Thymus (tissue), 14 donors: ENCODE results near the gene ERMARD. TPM values are rescaled to one million over a fixed set of nuclear protein-coding genes. Genes with fewer than 3 reads are reported as not detected.
A peak's percentile ranks its signal among the peaks of the same experiment; 100 is the strongest.

ENCODE experiments used
- DNase-seq, 9 donors: peaks; one replicate each; pipeline ENCODE4 v3.0.0-alpha.2; 2013; ENCODE audit warnings: low spot score in 9 of 9, low read depth in 6 of 9, missing footprints in 1 of 9
- H3K27ac ChIP-seq, 2 donors: one replicate each; pipeline ENCODE4 v1.5.1; 2013; ENCODE audit warnings: control low read depth in 1 of 2, low read depth in 1 of 2, low read length in 1 of 2, mild to moderate bottlenecking in 1 of 2, moderate library complexity in 1 of 2
- H3K27me3 ChIP-seq, 2 donors: one replicate each; pipeline ENCODE4 v1.5.1; 2013; ENCODE audit warnings: low read length in 1 of 2; ENCODE audit not compliant: control insufficient read depth in 2 of 2, insufficient read depth in 1 of 2
- H3K36me3 ChIP-seq, 2 donors: one replicate each; pipeline ENCODE4 v1.5.1; 2013; ENCODE audit warnings: low read length in 1 of 2, mild to moderate bottlenecking in 1 of 2, moderate library complexity in 1 of 2; ENCODE audit not compliant: control insufficient read depth in 2 of 2, insufficient read depth in 2 of 2
- H3K4me1 ChIP-seq, 2 donors: one replicate each; pipeline ENCODE4 v1.5.1; 2013; ENCODE audit warnings: low read length in 2 of 2; ENCODE audit not compliant: control insufficient read depth in 2 of 2, insufficient read depth in 2 of 2
- H3K4me3 ChIP-seq, 2 donors: one replicate each; pipeline ENCODE4 v1.5.1; 2013; ENCODE audit warnings: low read length in 2 of 2, control low read depth in 1 of 2, mild to moderate bottlenecking in 1 of 2
- H3K9me3 ChIP-seq, 2 donors: one replicate each; pipeline ENCODE4 v1.5.1; 2013; ENCODE audit warnings: low read length in 1 of 2, mild to moderate bottlenecking in 1 of 2; ENCODE audit not compliant: control insufficient read depth in 2 of 2, insufficient read depth in 1 of 2
- WGBS: extraction: QIAGEN DNeasy Blood & Tissue Kit; methylation state at CpG from one replicate; pipeline ENCODE4 v1.1.7; 2013; 5-methylcytosine and 5-hydroxymethylcytosine counted together
- long read RNA-seq, 10 donors: transcript quantifications; one replicate each; lab custom pipeline, GENCODE V29; 2026
- polyA plus RNA-seq: library from polyadenylated mRNA; stranded (reverse); fragments of 200-250 nt; gene quantifications from one replicate; pipeline ENCODE4 v1.2.3, GENCODE V29; 2013
- total RNA-seq: library from RNA; stranded (reverse); fragments of 120-200 nt; gene quantifications from one replicate; pipeline ENCODE4 v1.2.4, GENCODE V29; 2013
- donor health status: healthy.

ERMARD gene
- 25.4 TPM for total RNA-seq
- 104 TPM for polyA plus RNA-seq
- long read RNA-seq, donor 1: 0 reads
- long read RNA-seq, donor 2: 0 reads
- long read RNA-seq, donor 3, partial matches to known transcripts: 14 of 16 reads
- long read RNA-seq, donor 3, other reads (novel, unspliced or antisense): 0 of 16 reads
- long read RNA-seq, donor 4, partial matches to known transcripts: 0 of 2 reads
- long read RNA-seq, donor 4, other reads (novel, unspliced or antisense): 0 of 2 reads
- long read RNA-seq, donor 5, partial matches to known transcripts: 16 of 17 reads
- long read RNA-seq, donor 5, other reads (novel, unspliced or antisense): 0 of 17 reads
- long read RNA-seq, donor 6, partial matches to known transcripts: 0 of 3 reads
- long read RNA-seq, donor 6, other reads (novel, unspliced or antisense): 0 of 3 reads
- long read RNA-seq, donor 7, partial matches to known transcripts: 0 of 5 reads
- long read RNA-seq, donor 7, other reads (novel, unspliced or antisense): 0 of 5 reads
- long read RNA-seq, donor 8, partial matches to known transcripts: 0 of 1 reads
- long read RNA-seq, donor 8, other reads (novel, unspliced or antisense): 0 of 1 reads
- long read RNA-seq, donor 9, partial matches to known transcripts: 0 of 2 reads
- long read RNA-seq, donor 9, other reads (novel, unspliced or antisense): 0 of 2 reads
- long read RNA-seq, donor 10, partial matches to known transcripts: 0 of 1 reads
- long read RNA-seq, donor 10, other reads (novel, unspliced or antisense): 0 of 1 reads

DNA sequence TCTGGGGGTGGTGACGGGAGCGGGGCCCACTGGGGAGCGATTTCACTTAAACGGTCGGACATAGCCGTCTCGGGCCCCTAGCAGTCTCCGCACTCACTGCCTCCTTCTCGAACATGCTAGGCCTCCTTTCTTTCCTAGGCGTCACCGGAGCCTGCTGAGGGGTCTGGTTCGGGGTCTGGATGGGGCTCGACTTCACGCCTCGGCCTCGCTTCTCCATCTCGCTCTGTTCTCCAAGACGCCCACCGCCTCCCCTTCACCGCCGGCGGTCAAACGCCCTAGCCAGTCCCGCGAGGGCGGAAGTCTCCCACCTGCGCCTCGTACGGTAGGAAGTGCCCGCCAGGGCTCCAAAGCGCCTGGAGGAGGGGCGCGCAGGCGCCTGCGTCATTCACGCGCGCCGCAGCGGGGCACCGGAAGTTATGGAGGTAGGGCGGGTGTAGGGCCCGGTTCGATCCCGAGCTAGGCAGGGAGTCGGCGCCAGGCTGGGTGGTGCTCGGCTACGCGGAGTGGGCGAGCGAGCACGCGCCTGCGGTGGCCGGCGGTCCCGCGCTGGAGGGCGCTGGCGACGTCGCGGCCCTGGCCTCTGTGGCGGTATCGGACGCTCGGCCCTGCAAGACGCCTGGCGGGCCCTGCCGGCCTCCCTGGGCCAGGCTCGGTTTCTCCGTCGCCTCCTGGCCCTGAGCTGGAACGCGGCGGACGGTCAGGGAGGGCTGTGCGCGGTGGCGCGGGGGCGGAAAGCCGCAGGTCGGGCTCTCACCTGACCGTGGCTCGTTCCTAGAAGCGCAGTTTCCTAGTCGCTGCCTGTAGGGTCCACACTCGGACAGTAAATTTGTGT lies at the start of gene ERMARD, which contains the start of gene DYNLT2:
ERMARD (plus strand) TSS at position 381 of the 832 bp plus-strand sequence; CDS start at position 417, 36 bp downstream.
DYNLT2 (minus strand) TSS at position 331 of the 832 bp plus-strand sequence; CDS start at position 217, 114 bp downstream.
- H3K27me3 ChIP-seq: no peaks in the 10 kb centered on the region
- DNase-seq: peak; percentile 85 to 97 (median 92)
- H3K9me3 ChIP-seq: no peaks in the 10 kb centered on the region
- H3K4me1 ChIP-seq: peaks cover 5 to 6% of the 10 kb centered on the region in 2 donors
- H3K27ac ChIP-seq: peak within 1 kb of the TSS; percentile 89 to 97
- peak within 1 kb of the TSS; percentile 70 to 92 for H3K4me3 ChIP-seq
- peaks cover 3 to 4% of the 10 kb centered on the region in 2 donors for H3K36me3 ChIP-seq
- WGBS: under 1% methylated on average over 90 of the region's 90 CpGs

DNA sequence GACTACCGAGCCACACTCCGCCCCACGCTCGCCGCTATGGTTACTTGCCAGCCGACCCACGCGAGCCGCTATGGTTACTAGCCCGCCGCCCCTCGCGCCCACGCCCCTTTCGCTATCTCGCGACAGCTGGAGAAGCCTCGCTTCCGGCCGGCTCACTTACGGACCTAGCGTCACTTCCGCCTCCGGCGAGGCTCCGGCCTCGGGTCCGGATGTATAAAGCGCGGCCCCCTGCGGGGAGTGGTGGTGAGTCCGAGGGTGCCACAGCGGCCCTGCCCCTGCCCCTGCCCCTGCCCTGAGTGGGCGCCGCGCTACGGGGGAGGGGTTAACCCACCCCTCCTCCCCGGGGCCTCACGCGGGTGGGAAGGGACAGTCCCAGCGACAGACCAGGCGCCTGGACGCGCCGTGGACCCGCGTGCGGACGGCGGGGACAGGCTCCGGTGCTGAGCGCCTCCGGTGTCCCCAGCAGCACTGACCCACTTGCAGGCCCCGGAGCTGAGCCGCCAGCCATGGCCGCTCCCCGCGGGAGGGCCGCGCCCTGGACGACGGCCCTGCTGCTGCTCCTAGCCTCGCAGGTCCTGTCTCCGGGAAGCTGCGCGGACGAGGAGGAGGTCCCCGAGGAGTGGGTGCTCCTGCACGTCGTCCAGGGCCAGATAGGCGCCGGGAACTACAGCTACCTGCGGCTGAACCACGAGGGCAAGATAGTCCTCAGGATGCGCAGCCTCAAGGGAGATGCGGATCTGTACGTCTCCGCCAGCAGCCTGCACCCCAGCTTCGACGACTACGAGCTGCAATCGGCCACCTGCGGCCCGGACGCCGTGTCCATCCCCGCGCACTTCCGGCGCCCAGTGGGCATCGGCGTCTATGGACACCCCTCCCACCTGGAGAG lies 49.2 kb upstream of the ERMARD start, which contains the start of the genes C6orf120 and WDR27:
C6orf120 (plus strand) TSS at position 173 of the 886 bp plus-strand sequence; CDS start at position 507, 334 bp downstream.
WDR27 (minus strand) TSS at position 76 of the 886 bp plus-strand sequence. CDS start 13,024 bp downstream, outside the sequence.
- Histone ChIP-seq H3K4me3 (peak within 1 kb of the TSS; percentile 88 to 95), H3K4me1 (peaks cover 9 to 15% of the 10 kb centered on the region in 2 donors), H3K9me3 (peaks cover 0 to 5% of the 10 kb centered on the region in 2 donors), H3K36me3 (peaks cover 10 to 12% of the 10 kb centered on the region in 2 donors), H3K27ac (peak within 1 kb of the TSS; percentile 85 to 97), H3K27me3 (no peaks in the 10 kb centered on the region)
- WGBS: under 1% methylated on average over 92 of the region's 92 CpGs
- DNase-seq: peak; percentile 84 to 96 (median 90)

DNA sequence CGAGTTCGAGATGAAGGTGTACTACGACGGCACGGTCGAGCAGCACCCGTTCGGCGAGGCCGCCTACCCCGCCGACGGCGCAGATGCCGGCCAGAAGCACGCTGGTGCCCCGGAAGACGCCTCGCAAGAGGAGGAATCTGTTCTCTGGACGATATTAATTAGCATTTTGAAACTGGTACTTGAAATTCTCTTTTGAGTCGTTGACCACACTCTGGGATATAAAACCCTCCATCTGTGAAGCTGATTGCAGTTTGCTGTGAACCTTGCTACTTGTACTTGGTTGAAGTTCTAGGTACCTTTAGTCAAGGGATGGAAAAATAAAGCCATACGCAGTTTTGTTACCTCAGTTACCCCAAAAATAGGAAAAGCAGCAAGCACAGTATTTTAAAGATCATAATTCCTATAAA lies 48.6 kb upstream of the ERMARD start:
- Histone ChIP-seq H3K9me3 (no peaks in the 10 kb centered on the region), H3K4me1 (peaks cover 9 to 15% of the 10 kb centered on the region in 2 donors)
- 7% methylated on average over 22 of the region's 22 CpGs for WGBS

DNA sequence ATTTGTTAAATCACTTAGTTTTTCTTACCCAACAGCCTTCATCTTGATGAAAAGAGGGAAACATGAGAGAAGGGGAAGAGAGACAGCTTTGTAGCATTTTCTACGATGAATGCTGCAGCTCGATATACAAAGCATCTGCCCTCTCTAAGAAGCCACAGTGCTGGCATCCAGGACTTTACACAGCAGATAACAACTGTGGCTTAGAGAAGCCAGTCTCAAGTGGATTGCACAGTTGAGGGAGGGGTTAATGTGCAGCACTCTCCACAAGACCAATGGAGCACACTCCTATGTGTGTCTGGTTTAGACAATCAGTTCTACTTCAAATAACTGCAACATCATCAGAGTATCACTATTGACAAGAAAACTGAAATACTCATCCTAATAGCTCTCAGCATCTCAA lies 43.6 kb upstream of the ERMARD start:
- Histone ChIP-seq H3K36me3 (peaks cover 8 to 41% of the 10 kb centered on the region in 2 donors), H3K9me3 (no peaks in the 10 kb centered on the region), H3K27me3 (no peaks in the 10 kb centered on the region), H3K4me1 (peaks cover 6 to 7% of the 10 kb centered on the region in 2 donors), H3K4me3 (no peak overlapping the region), H3K27ac (no peak overlapping the region)
- no peak for DNase-seq
- 98% methylated on average over 2 of the region's 2 CpGs for WGBS

More for the DNA sequence above, 48.6 kb upstream of the ERMARD start:
- no peaks in the 10 kb centered on the region for H3K27me3 ChIP-seq
- H3K4me3 ChIP-seq: peak overlapping the region; percentile 88 to 95
- peak overlapping the region; percentile 85 to 97 for H3K27ac ChIP-seq
- peak in 1 of 9 donors; percentile 21 for DNase-seq
- H3K36me3 ChIP-seq: peaks cover 9 to 14% of the 10 kb centered on the region in 2 donors

DNA sequence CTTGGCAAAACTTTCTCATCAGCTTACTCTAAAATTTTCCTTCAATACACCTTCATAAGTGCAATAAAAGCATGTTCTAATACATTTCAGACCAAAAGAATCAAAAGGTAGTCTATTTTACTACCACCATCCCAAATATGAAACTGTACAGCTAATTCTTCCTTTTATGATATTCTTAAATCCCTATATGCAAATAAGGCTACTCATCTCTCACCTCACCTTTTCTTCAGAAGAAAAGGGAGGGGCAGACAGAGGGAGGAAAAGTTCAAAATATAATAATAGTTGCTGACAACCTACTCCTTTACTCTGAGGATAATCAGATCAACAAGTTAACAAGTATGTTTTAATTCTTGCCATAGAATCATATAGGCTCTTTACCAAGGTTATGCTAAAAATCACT lies 42.1 kb upstream of the ERMARD start:
- H3K4me3 ChIP-seq: no peak overlapping the region
- no peak overlapping the region for H3K27ac ChIP-seq
- H3K4me1 ChIP-seq: peaks cover 0 to under 1% of the 10 kb centered on the region in 2 donors
- no peaks in the 10 kb centered on the region for H3K9me3 ChIP-seq
- DNase-seq: no peak
- H3K27me3 ChIP-seq: no peaks in the 10 kb centered on the region
- peaks cover 17 to 51% of the 10 kb centered on the region in 2 donors for H3K36me3 ChIP-seq

DNA sequence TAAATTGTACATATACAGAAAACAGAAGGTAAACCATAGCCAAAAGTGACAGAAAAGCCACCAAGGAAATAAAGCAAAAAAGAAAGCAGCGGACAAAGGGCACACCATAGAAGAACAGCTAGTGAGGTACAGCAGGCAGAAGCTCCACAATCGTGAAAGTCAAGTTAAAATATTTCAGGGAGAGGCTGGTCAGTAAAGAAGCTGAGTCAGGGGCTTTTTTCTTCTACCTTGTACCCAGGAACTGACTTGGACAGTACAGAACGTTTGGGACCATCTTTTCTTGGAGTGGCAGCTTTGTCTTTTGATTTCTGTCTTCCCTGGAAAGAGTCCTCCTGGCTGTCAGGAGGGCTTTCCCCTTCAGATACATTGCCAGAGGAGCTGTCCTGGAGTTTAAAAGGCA lies 41.4 kb upstream of the ERMARD start:
- 97% methylated on average over 3 of the region's 3 CpGs for WGBS
- no peak overlapping the region for H3K27ac ChIP-seq
- H3K36me3 ChIP-seq: peaks cover 21 to 53% of the 10 kb centered on the region in 2 donors
- H3K9me3 ChIP-seq: no peaks in the 10 kb centered on the region
- H3K4me1 ChIP-seq: no peaks in the 10 kb centered on the region
- H3K4me3 ChIP-seq: no peak overlapping the region
- DNase-seq: no peak
- no peaks in the 10 kb centered on the region for H3K27me3 ChIP-seq

DNA sequence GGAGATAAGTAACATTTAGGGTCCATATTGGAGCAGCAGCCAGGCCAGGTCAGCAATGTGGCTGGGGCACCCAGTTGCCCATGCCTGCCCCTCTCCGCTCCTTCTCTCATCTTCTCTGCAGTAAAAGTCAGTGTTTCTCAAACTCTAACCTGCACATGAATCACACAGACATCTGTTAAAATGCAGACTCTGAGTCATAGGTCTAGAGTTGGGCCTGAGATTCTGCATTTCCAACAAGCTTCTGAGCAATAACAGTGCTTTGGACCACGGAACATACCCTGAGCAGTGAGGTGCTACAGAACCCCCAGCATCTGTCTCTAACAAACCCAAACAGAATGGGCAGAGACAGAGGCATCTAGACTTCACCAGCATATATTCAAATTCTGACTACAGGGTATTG lies 37.2 kb upstream of the ERMARD start:
- H3K27me3 ChIP-seq: no peaks in the 10 kb centered on the region
- no peak overlapping the region for H3K27ac ChIP-seq
- no peaks in the 10 kb centered on the region for H3K4me1 ChIP-seq
- WGBS: 98% methylated on average over 2 of the region's 2 CpGs
- peaks cover 29 to 57% of the 10 kb centered on the region in 2 donors for H3K36me3 ChIP-seq
- no peak for DNase-seq
- no peak overlapping the region for H3K4me3 ChIP-seq
- H3K9me3 ChIP-seq: no peaks in the 10 kb centered on the region

DNA sequence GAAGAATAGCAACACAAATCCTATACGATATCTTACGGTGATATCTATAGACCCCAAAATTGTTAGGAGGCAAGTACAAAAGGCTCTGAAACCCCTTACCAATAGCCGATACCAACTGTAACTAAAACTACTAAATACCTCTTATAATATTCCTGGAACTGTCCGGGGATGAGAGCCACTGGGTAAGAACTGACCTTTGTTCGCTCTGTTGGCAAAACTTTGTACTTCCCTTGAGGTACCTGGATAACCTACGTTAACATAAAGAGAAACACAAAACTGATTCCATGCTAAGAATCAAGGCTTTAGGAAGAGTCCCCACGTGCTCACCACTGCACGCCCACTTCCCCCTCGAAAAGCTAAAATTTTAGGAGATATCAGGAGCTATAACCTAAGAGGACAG lies 36.8 kb upstream of the ERMARD start:
- WGBS: 97% methylated on average over 9 of the region's 9 CpGs
- Histone ChIP-seq H3K27ac (no peak overlapping the region), H3K4me3 (no peak overlapping the region), H3K36me3 (peaks cover 29 to 60% of the 10 kb centered on the region in 2 donors), H3K27me3 (no peaks in the 10 kb centered on the region), H3K9me3 (no peaks in the 10 kb centered on the region), H3K4me1 (no peaks in the 10 kb centered on the region)
- no peak for DNase-seq
